ENCODE measurements around the gene LRPAP1. TPM values are rescaled to one million over a fixed set of nuclear protein-coding genes. Genes with fewer than 3 reads are reported as not detected.
"Not testable (repeated sequence)": the region's sequence is repeated elsewhere in the genome, so short reads cannot be mapped to it uniquely, and the experiment has no call there.

The LRPAP1 gene
- polyA plus RNA-seq, 1 donor (not counting 4 experiments of a cell fraction or from before 2014, with no cell fraction given) = 121 TPM

DNA sequence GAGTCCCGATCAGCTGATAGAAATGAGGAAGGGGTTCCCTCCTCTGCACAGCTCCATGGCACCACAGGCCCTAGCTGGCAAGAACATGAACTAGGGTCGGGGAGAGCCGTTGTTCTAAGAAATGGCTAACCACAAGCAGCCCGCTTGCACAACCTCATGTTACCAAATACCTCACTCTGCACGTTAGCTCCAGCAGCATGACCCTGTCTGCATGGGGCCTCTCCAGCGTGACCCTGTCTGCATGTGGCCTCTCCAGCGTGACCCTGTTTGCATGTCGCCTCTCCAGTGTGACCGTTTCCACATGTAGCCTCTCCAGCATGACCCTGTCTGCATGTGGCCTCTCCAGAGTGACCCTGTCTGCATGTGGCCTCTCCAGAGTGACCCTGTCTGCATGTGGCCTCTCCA is 24.9 kb upstream of the LRPAP1 start:
- H3K27me3 ChIP-seq (ENCODE audit: control insufficient read depth, extremely low read depth, insufficient read depth, low read length); H3K9me1 ChIP-seq (ENCODE audit: control insufficient read depth, extremely low read depth, insufficient read depth, low read length); H4K20me1 ChIP-seq (ENCODE audit: control insufficient read depth, extremely low read depth, insufficient read depth, low read length); H3K4me2 ChIP-seq (ENCODE audit: control insufficient read depth, extremely low read depth, insufficient read depth, low read depth, low read length); H2AFZ ChIP-seq (ENCODE audit: control insufficient read depth, low read length); H3K9me3 ChIP-seq (ENCODE audit: control insufficient read depth, low read depth, low read length); H3K79me2 ChIP-seq (ENCODE audit: control insufficient read depth, insufficient read depth, low read length); dilution Hi-C loops (cut with MboI; ENCODE audit: extremely low pct_ligation_motif_present, low sequenced_read_pairs); H3K4me1 ChIP-seq (ENCODE audit: control insufficient read depth, extremely low read depth, insufficient read depth, low read length); DNase-seq (ENCODE audit: low read depth, low spot score); H3K9ac ChIP-seq (ENCODE audit: control insufficient read depth, extremely low read depth, insufficient read depth, low read length); H3K27ac ChIP-seq (ENCODE audit: control insufficient read depth, insufficient read depth, low read length); H3K4me3 ChIP-seq (ENCODE audit: control insufficient read depth in 2 of 3, extremely low read depth in 1 of 3, insufficient read depth in 2 of 3, low read depth in 1 of 3, low read length in 3 of 3); FAIRE-seq; H3K36me3 ChIP-seq (ENCODE audit: control insufficient read depth in 2 of 2, extremely low read depth in 1 of 2, insufficient read depth in 2 of 2, low read length in 2 of 2): not testable (repeated sequence)

DNA sequence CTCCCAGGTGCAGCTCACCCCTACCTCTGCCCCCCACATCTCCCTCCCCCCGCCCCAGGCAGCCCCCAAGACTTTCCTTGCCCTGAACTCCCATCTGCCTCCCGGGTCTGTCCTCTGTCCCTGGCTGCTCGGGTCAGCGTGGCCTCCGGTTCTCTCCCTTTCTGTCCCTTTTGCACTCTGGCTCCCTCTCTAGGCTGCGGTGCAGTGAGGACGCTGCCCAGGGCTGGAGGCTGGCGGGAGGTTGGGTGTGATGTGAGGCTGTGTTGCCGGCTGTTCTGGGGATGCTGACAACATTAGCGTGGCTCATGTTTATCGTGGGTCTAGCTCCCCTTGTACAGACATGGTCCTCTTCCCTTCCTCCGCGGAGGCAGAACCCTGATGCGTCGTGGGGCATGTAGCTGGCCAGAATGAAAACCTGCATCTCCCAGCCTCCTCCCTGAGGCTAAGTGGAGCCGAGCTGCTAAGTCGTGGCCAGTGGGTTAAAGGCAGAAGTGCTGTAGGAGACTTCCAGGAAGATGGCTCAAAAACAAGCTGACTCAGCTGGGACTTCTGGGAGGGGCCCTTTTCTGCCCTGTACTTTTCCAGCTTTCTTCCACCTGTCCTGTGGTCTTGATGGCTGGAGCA is 24.1 kb upstream of the LRPAP1 start:
- H3K4me1 ChIP-seq (ENCODE audit: control insufficient read depth, extremely low read depth, insufficient read depth, low read length); H3K36me3 ChIP-seq (ENCODE audit: control insufficient read depth in 2 of 2, extremely low read depth in 1 of 2, insufficient read depth in 2 of 2, low read length in 2 of 2); FAIRE-seq; H3K9ac ChIP-seq (ENCODE audit: control insufficient read depth, extremely low read depth, insufficient read depth, low read length); H3K9me1 ChIP-seq (ENCODE audit: control insufficient read depth, extremely low read depth, insufficient read depth, low read length); DNase-seq (ENCODE audit: low read depth, low spot score); H3K9me3 ChIP-seq (ENCODE audit: control insufficient read depth, low read depth, low read length); H4K20me1 ChIP-seq (ENCODE audit: control insufficient read depth, extremely low read depth, insufficient read depth, low read length); H2AFZ ChIP-seq (ENCODE audit: control insufficient read depth, low read length); H3K4me2 ChIP-seq (ENCODE audit: control insufficient read depth, extremely low read depth, insufficient read depth, low read depth, low read length); H3K27me3 ChIP-seq (ENCODE audit: control insufficient read depth, extremely low read depth, insufficient read depth, low read length); H3K27ac ChIP-seq (ENCODE audit: control insufficient read depth, insufficient read depth, low read length); H3K79me2 ChIP-seq (ENCODE audit: control insufficient read depth, insufficient read depth, low read length); dilution Hi-C loops (cut with MboI; ENCODE audit: extremely low pct_ligation_motif_present, low sequenced_read_pairs); H3K4me3 ChIP-seq (ENCODE audit: control insufficient read depth in 2 of 3, extremely low read depth in 1 of 3, insufficient read depth in 2 of 3, low read depth in 1 of 3, low read length in 3 of 3): not testable (repeated sequence)

- H3K79me2 ChIP-seq (ENCODE audit: control insufficient read depth, insufficient read depth, low read length); H3K9me1 ChIP-seq (ENCODE audit: control insufficient read depth, extremely low read depth, insufficient read depth, low read length); H3K36me3 ChIP-seq (ENCODE audit: control insufficient read depth in 2 of 2, extremely low read depth in 1 of 2, insufficient read depth in 2 of 2, low read length in 2 of 2); H3K4me2 ChIP-seq (ENCODE audit: control insufficient read depth, extremely low read depth, insufficient read depth, low read depth, low read length); H3K4me1 ChIP-seq (ENCODE audit: control insufficient read depth, extremely low read depth, insufficient read depth, low read length); H3K9ac ChIP-seq (ENCODE audit: control insufficient read depth, extremely low read depth, insufficient read depth, low read length); H2AFZ ChIP-seq (ENCODE audit: control insufficient read depth, low read length); H3K9me3 ChIP-seq (ENCODE audit: control insufficient read depth, low read depth, low read length); H3K27me3 ChIP-seq (ENCODE audit: control insufficient read depth, extremely low read depth, insufficient read depth, low read length); FAIRE-seq; DNase-seq (ENCODE audit: low read depth, low spot score); H4K20me1 ChIP-seq (ENCODE audit: control insufficient read depth, extremely low read depth, insufficient read depth, low read length); H3K4me3 ChIP-seq (ENCODE audit: control insufficient read depth in 2 of 3, extremely low read depth in 1 of 3, insufficient read depth in 2 of 3, low read depth in 1 of 3, low read length in 3 of 3); H3K27ac ChIP-seq (ENCODE audit: control insufficient read depth, insufficient read depth, low read length); dilution Hi-C loops (cut with MboI; ENCODE audit: extremely low pct_ligation_motif_present, low sequenced_read_pairs): not testable (repeated sequence)
These were observed 23.3 kb upstream of the LRPAP1 start for GRCh38 chr4:3555459-3556070.

DNA sequence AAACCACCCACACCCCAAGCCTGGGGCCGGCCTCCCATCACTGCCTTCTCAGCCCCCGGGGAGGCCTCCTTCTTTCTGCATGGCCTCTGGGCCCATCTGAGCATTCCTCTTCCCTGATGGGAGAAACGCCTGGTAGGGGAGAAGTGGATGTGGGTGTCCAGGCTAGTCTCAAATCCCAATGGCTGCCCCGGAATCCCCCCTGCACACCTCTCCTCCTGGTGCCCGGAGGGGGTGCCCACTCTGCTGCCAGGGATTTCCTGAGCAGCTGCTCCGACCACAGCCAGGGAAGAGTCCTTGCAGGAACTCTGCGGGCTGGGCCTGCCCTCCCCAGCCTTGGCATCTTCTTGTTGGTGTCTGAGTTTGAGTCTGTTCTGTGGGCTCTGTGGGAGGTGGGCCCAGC is 19.1 kb upstream of the LRPAP1 start:
- FAIRE-seq; H3K4me2 ChIP-seq (ENCODE audit: control insufficient read depth, extremely low read depth, insufficient read depth, low read depth, low read length); H3K9me3 ChIP-seq (ENCODE audit: control insufficient read depth, low read depth, low read length); H4K20me1 ChIP-seq (ENCODE audit: control insufficient read depth, extremely low read depth, insufficient read depth, low read length); H3K79me2 ChIP-seq (ENCODE audit: control insufficient read depth, insufficient read depth, low read length); H3K4me1 ChIP-seq (ENCODE audit: control insufficient read depth, extremely low read depth, insufficient read depth, low read length); H3K36me3 ChIP-seq (ENCODE audit: control insufficient read depth in 2 of 2, extremely low read depth in 1 of 2, insufficient read depth in 2 of 2, low read length in 2 of 2); H3K27ac ChIP-seq (ENCODE audit: control insufficient read depth, insufficient read depth, low read length); dilution Hi-C loops (cut with MboI; ENCODE audit: extremely low pct_ligation_motif_present, low sequenced_read_pairs); DNase-seq (ENCODE audit: low read depth, low spot score); H2AFZ ChIP-seq (ENCODE audit: control insufficient read depth, low read length); H3K27me3 ChIP-seq (ENCODE audit: control insufficient read depth, extremely low read depth, insufficient read depth, low read length); H3K9me1 ChIP-seq (ENCODE audit: control insufficient read depth, extremely low read depth, insufficient read depth, low read length); H3K4me3 ChIP-seq (ENCODE audit: control insufficient read depth in 2 of 3, extremely low read depth in 1 of 3, insufficient read depth in 2 of 3, low read depth in 1 of 3, low read length in 3 of 3); H3K9ac ChIP-seq (ENCODE audit: control insufficient read depth, extremely low read depth, insufficient read depth, low read length): not testable (repeated sequence)

DNA sequence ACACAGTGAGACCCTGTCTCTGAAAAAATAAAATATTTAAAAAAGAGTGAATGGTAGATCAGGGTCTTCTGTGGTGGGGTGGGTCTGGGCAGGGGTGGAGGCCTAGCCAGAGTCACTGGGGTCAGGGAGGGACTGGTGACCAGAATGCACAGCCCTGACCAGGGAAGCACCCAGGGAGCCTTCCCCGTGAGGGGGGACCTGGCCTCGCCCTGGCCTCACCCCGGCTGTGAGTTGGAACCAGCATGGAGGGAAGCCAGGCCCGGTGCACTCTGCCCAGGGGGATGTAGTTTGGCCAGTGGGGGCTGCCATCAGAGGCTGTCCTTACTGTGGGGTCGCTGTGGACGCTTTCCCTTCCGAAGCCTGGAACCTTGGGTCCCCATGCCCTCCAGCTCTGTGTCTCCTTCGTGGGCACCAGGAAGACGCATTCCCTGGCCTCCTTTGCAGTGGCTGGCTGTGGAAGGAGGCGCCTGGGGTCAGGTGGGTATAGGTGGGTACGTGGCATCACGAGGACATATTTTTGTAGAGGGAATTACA is 18.6 kb upstream of the LRPAP1 start:
- not testable (repeated sequence) for H3K4me1 ChIP-seq (ENCODE audit: control insufficient read depth, extremely low read depth, insufficient read depth, low read length); FAIRE-seq

More for the DNA sequence above, 18.6 kb upstream of the LRPAP1 start:
- H3K36me3 ChIP-seq (ENCODE audit: control insufficient read depth in 2 of 2, extremely low read depth in 1 of 2, insufficient read depth in 2 of 2, low read length in 2 of 2); H3K9me1 ChIP-seq (ENCODE audit: control insufficient read depth, extremely low read depth, insufficient read depth, low read length); H3K4me3 ChIP-seq (ENCODE audit: control insufficient read depth in 2 of 3, extremely low read depth in 1 of 3, insufficient read depth in 2 of 3, low read depth in 1 of 3, low read length in 3 of 3); dilution Hi-C loops (cut with MboI; ENCODE audit: extremely low pct_ligation_motif_present, low sequenced_read_pairs); H3K27me3 ChIP-seq (ENCODE audit: control insufficient read depth, extremely low read depth, insufficient read depth, low read length); H2AFZ ChIP-seq (ENCODE audit: control insufficient read depth, low read length); DNase-seq (ENCODE audit: low read depth, low spot score); H3K9me3 ChIP-seq (ENCODE audit: control insufficient read depth, low read depth, low read length); H3K27ac ChIP-seq (ENCODE audit: control insufficient read depth, insufficient read depth, low read length); H3K4me2 ChIP-seq (ENCODE audit: control insufficient read depth, extremely low read depth, insufficient read depth, low read depth, low read length); H3K9ac ChIP-seq (ENCODE audit: control insufficient read depth, extremely low read depth, insufficient read depth, low read length); H3K79me2 ChIP-seq (ENCODE audit: control insufficient read depth, insufficient read depth, low read length); H4K20me1 ChIP-seq (ENCODE audit: control insufficient read depth, extremely low read depth, insufficient read depth, low read length): not testable (repeated sequence)

Data from keratinocyte (primary cell).